ENCODE results near the gene COL6A3.

DNA sequence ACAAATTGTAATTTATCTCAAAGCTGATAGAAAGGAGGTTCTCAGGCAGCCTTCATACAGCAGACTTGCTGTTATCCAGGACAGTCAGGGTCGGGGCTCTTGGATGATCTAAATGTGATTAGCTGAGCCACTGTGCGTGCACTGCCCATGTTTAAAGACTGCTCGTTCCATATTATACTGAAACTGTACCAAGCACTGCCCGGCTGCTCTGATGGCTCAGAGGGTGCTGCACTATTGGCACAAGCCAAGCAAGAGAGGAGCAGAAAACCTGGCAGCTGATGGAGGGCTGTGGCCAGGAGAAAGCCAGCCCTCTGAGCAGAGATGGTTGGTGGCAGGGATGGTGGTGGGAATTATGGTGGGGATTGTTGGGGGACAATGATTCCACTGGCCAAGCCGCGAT lies 63.4 kb downstream of the COL6A3 start:
- TF ChIP-seq CTCF (conservative IDR thresholded peaks at IDR 0.05; ENCODE audit: low read depth, low read length) = no peak
- TF ChIP-seq EZH2 (IDR thresholded peaks at IDR 0.05; ENCODE audit: borderline replicate concordance, low read depth, low read length, poor library complexity, severe bottlenecking) = no peak

Measured in A673 (cell line).